Gastroesophageal sphincter (tissue), 4 donors: ENCODE results near the gene TSHR. TPM values are rescaled to one million over a fixed set of nuclear protein-coding genes. Genes with fewer than 3 reads are reported as not detected.
"Not testable (repeated sequence)": the region's sequence is repeated elsewhere in the genome, so short reads cannot be mapped to it uniquely, and the experiment has no call there.

ENCODE experiments used
- ATAC-seq: fragments of 150-250 bp; one replicate; pipeline ENCODE4 v1.9.1; 2016; ENCODE audit warnings: mild to moderate bottlenecking, moderate library complexity
- H3K27ac ChIP-seq, 4 donors: fragments of 200-600 bp; sonication (generic) in 3 of 4; 1 replicate in 3 of 4; 2 replicates in 1 of 4; pipeline ENCODE4 v1.5.1; 2016 to 2019
- H3K27me3 ChIP-seq: fragments of 200-600 bp; sonication (generic); one replicate; pipeline ENCODE4 v1.5.1; 2019
- H3K36me3 ChIP-seq, 2 donors: fragments of 200-600 bp; sonication (generic); one replicate each; pipeline ENCODE4 v1.5.1; 2019; ENCODE audit warnings: control low read depth in 1 of 2
- H3K4me1 ChIP-seq, 3 donors: fragments of 200-600 bp; sonication (generic); 1 replicate in 2 of 3; 2 replicates in 1 of 3; pipeline ENCODE4 v1.5.1; 2016 to 2019; ENCODE audit warnings: control low read depth in 2 of 3
- H3K4me3 ChIP-seq, 2 donors: fragments of 200-600 bp; sonication (generic); one replicate each; pipeline ENCODE4 v1.5.1; 2019; ENCODE audit warnings: mild to moderate bottlenecking in 1 of 2, moderate library complexity in 1 of 2
- H3K9me3 ChIP-seq, 3 donors: fragments of 200-600 bp; sonication (generic); one replicate each; pipeline ENCODE4 v1.5.1; 2017 to 2019; ENCODE audit warnings: control low read depth in 2 of 3
- CTCF ChIP-seq, 4 experiments: fragments of 200-600 bp in 2 of 4; fragments of 450-650 bp in 2 of 4; sonication (generic) in 1 of 4; IDR thresholded peaks; one replicate each; pipeline ENCODE4 v1.5.1; 2017 to 2019; ENCODE audit warnings: antibody characterized with exemption in 4 of 4, mild to moderate bottlenecking in 2 of 4, moderate library complexity in 2 of 4
- EP300 ChIP-seq: sonication (generic); formaldehyde crosslinking; IDR thresholded peaks from one replicate; pipeline ENCODE4 v1.6.1; 2017; ENCODE audit warnings: antibody characterized with exemption, mild to moderate bottlenecking
- POLR2A ChIP-seq, 2 donors: fragments of 450-650 bp; IDR thresholded peaks; one replicate each; pipeline ENCODE4 v1.6.1; 2017; ENCODE audit warnings: antibody characterized with exemption in 2 of 2, mild to moderate bottlenecking in 2 of 2, moderate library complexity in 1 of 2
- POLR2AphosphoS5 ChIP-seq: sonication (generic); formaldehyde crosslinking; IDR thresholded peaks from one replicate; pipeline ENCODE4 v1.6.1; 2017; ENCODE audit warnings: antibody characterized with exemption
- WGBS, 2 donors: methylation state at CpG; one replicate each; pipeline ENCODE4 v1.1.5; 2018; ENCODE audit warnings: low coverage in 1 of 2; 5-methylcytosine and 5-hydroxymethylcytosine counted together
- total RNA-seq, 4 donors: library from RNA; depleted of rRNA; stranded (reverse); fragments of >200 nt; gene quantifications; one replicate each; pipeline ENCODE4 v1.1.0, GENCODE V29; 2016

Gene TSHR
- total RNA-seq, 4 donors from 2014 or later: 0.08 TPM; not detected in 3

DNA sequence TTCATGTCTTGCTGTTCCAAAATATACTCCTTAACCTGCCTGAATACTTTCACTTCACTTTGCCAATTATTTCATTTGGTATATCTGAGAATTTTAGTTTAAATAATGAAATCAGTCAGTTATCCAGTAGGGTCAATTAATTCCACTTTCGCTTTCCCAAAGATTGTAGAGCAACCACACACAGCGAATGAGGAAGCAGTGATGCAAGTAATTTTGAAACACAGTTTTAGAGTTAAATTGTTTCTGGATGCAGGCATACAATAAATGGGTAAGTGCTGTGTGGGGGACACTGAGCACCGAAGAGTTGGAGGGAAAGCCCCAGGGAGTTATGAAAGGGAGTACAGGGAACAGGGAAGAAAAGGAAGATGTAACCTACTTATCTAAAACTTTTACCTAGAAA, 62.8 kb downstream of the TSHR start:
- no peaks in the 10 kb centered on the region for H3K36me3 ChIP-seq

GRCh38 chr14:81018684-81019083, 63.3 kb downstream of the TSHR start:
- WGBS, 2 donors: 33 to 40% methylated on average over 1 of the region's 1 CpG
- TF ChIP-seq POLR2AphosphoS5: no peak
- TF ChIP-seq CTCF (IDR thresholded peaks at IDR 0.05): no peak
- no peak for TF ChIP-seq POLR2A (IDR thresholded peaks at IDR 0.05)
- no peak for TF ChIP-seq EP300
- no peaks in the 10 kb centered on the region for H3K27me3 ChIP-seq
- no peaks in the 10 kb centered on the region for H3K36me3 ChIP-seq
- no peak overlapping the region for H3K4me3 ChIP-seq
- H3K27ac ChIP-seq: no peak overlapping the region
- no peak for ATAC-seq
- H3K9me3 ChIP-seq: no peaks in the 10 kb centered on the region
- H3K4me1 ChIP-seq: no peaks in the 10 kb centered on the region

More for the DNA sequence above, 62.8 kb downstream of the TSHR start:
- H3K4me1 ChIP-seq: no peaks in the 10 kb centered on the region
- H3K27me3 ChIP-seq: no peaks in the 10 kb centered on the region
- H3K27ac ChIP-seq: no peak overlapping the region
- 78% methylated on average over 3 of the region's 3 CpGs for WGBS, 2 donors
- no peaks in the 10 kb centered on the region for H3K9me3 ChIP-seq
- H3K4me3 ChIP-seq: no peak overlapping the region
- ATAC-seq: no peak
- TF ChIP-seq EP300: no peak

- H3K27ac ChIP-seq, H3K36me3 ChIP-seq, H3K4me1 ChIP-seq, ATAC-seq, H3K27me3 ChIP-seq, H3K4me3 ChIP-seq, H3K9me3 ChIP-seq: not testable (repeated sequence)
- WGBS, 2 donors: 100% methylated on average over 2 of the region's 2 CpGs; no CpG with 5 or more reads in 1 of the 2 donors
Observed at GRCh38 chr14:81019113-81019512, 63.7 kb downstream of the TSHR start.

- Histone ChIP-seq H3K27ac (no peak overlapping the region), H3K4me3 (no peak overlapping the region), H3K27me3 (no peaks in the 10 kb centered on the region), H3K36me3 (no peaks in the 10 kb centered on the region), H3K9me3 (no peaks in the 10 kb centered on the region), H3K4me1 (no peaks in the 10 kb centered on the region)
- ATAC-seq: no peak
- TF ChIP-seq POLR2A (IDR thresholded peaks at IDR 0.05) (no peak), CTCF (IDR thresholded peaks at IDR 0.05) (no peak), EP300 (no peak), POLR2AphosphoS5 (no peak)
Observed at GRCh38 chr14:81023095-81023710, 67.8 kb downstream of the TSHR start.

DNA sequence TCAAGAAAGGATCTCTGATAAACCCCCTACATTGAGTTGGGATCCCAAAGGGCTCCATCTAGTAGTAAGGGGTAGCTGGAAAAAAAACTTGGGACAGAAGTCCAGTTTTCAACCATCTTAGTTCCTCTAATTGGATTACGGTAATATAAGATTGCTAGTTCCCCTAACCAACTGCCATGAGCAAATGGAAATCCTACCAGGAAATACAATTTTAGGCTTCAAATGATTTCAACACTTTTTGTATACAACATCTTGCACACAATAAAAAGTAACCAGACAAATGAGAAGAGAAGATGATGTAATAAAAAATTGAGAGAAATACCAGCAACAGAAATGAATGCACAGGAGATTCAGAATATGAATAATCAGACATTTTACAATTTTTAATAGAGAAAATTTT, 73.0 kb downstream of the TSHR start:
- Histone ChIP-seq H3K27ac (no peak overlapping the region), H3K9me3 (no peaks in the 10 kb centered on the region), H3K36me3 (no peaks in the 10 kb centered on the region), H3K4me3 (no peak overlapping the region), H3K27me3 (no peaks in the 10 kb centered on the region), H3K4me1 (no peaks in the 10 kb centered on the region)
- 86 to 89% methylated on average over 1 of the region's 1 CpG for WGBS, 2 donors
- ATAC-seq: no peak
- no peak for TF ChIP-seq CTCF (IDR thresholded peaks at IDR 0.05)
- TF ChIP-seq POLR2A (IDR thresholded peaks at IDR 0.05): no peak
- TF ChIP-seq POLR2AphosphoS5: no peak
- TF ChIP-seq EP300: no peak

- H3K4me1 ChIP-seq: no peaks in the 10 kb centered on the region
- TF ChIP-seq CTCF (IDR thresholded peaks at IDR 0.05) (no peak), POLR2AphosphoS5 (no peak), POLR2A (IDR thresholded peaks at IDR 0.05) (no peak), EP300 (no peak)
- H3K36me3 ChIP-seq: no peaks in the 10 kb centered on the region
- H3K27me3 ChIP-seq: no peaks in the 10 kb centered on the region
- WGBS, 2 donors: 36 to 71% methylated on average over 2 of the region's 3 CpGs
- no peak overlapping the region for H3K27ac ChIP-seq
- peaks cover 0 to 6% (median 0%) of the 10 kb centered on the region in 3 donors for H3K9me3 ChIP-seq
- no peak overlapping the region for H3K4me3 ChIP-seq
- ATAC-seq: no peak
Observed at GRCh38 chr14:81031488-81031887, 76.1 kb downstream of the TSHR start.
